Hypothalamus (tissue), 51 donors: Measurements from ENCODE around the gene SPIRE2.
"Not testable (repeated sequence)": the region's sequence is repeated elsewhere in the genome, so short reads cannot be mapped to it uniquely, and the experiment has no call there.

Experiments used
- DNase-seq, 51 donors: peaks; one replicate each; lab custom pipeline; 2025; lab: John Stamatoyannopoulos, UW

Gene SPIRE2

DNA sequence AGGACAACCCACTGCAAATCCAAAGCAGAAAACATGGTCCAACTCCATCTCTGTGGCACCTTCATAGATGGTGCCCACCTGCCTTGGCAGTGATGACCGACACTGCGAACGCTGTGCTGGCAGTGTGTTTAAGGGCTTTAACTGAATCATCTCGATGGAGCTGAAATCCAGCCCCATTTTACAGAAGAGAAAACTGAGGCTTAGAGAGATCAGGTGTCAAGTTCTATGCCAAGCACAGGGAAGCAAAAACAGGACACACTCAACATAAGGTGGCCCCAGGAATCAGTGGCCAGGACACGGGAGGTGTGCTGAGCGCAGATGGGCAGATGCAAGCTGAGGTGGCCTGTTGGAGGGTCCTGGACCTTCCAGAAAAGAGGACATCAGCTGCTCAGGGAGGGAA lies 34.5 kb downstream of the SPIRE2 start:
- no peak for DNase-seq

DNA sequence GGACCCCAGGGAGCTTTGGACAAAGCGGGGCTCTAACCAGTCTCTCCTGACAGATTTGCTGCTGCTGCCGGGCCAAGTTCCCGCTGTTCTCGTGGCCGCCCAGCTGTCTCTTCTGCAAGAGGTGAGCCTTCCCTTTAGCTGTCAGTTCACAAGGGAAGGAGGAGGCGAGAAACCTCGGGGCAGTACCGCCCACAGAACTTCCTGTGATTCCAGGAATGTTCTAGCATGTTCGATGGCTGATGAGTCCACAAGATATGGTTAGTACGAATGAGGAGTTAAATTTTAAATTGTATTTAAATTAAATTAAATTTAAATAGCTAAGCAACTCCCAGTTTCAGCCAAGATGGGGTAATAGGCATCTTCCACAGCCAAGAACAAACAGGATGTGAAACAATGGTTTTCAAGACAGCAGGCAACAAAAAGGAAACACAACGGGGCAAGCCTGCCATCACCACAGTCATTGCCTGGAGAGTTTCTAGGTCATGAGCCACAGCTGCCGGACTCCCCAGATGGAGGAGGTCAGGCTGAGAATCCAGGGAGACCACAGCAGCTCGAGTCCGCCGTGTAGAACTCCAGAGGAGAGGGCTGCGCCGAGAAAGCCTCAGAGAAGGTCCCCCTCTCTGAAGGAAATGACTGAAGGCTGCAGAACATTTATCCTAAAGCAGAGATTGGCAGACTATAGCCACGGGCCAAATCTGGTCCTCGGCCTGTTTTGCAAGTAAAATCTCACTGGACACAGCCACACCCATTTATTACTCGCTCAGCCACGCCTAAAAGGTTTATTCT lies 35.7 kb downstream of the SPIRE2 start:
- peak in 10 of 51 donors; percentile 2 to 36 (median 14) for DNase-seq

DNA sequence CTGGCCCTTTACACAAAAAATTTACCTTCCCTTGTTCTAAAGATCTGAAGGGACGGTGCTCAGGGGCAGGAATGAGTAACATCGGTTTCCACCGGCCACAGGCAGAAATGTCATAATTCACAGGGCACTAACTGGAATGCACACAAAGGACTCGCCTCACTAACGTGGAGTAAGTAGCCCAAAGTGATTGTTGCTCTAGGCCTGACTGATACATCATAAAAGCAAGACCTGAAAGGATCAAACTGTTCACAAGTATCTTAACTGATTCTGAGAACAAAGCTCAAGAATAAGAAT lies 36.2 kb downstream of the SPIRE2 start:
- DNase-seq: no peak

DNA sequence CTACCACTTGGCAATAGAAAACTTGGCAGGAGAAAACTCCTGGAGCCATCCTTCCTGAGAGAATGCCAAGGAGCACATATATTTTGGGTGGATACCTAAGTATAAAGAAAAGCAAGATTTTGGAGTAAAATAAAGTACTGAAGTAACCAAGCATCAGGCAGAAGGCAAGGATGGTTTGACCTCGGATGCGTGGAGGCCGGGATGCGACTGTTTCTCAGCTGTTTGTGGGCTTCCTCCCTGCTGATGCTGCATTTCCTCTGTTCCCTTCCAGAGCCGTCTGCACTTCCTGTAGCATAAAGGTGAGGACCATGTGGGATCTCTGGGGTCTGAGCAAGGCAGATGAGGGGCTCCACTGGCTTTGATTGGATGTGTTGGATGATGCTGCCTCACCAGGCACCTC lies 39.6 kb downstream of the SPIRE2 start:
- no peak for DNase-seq

DNA sequence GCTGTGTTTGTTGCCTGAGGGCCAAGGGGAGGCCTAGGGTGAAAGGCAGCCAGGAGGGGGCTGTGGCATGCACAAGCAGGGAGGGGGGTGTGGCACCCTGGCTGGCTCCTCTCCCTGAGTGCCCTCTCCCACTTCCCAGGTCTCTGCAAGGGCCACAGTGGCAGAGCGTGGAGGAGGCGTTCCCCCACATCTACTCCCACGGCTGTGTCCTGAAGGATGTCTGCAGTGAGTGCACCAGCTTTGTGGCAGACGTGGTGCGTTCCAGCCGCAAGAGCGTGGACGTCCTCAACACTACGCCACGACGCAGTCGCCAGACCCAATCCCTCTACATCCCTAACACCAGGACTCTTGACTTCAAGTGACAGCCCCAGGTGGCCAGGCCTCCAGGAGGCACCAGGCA lies 41.6 kb downstream of the SPIRE2 start:
- no peak for DNase-seq

DNA sequence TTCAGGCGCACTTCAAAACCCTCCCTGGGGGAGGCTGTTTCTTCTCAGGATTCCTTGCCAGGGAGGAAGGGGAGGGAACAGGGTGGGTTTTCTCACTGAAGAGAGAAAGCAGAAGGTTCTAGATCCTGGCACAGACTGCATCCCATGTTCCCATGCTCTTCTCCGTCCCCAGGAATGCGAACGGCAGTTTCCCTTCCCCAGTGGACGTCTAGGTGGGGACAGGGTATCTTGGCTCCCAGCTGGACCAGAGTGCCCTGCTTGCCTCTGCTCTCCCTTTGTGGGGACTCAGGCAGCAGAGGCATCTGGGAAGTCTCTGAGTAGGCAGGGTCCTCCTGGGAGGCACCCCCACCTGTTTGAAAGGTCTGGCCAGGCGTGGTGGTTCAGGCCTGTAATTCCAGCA lies 42.2 kb downstream of the SPIRE2 start:
- no peak for DNase-seq

- DNase-seq: no peak
These were observed 43.6 kb downstream of the SPIRE2 start for GRCh38 chr16:89871895-89872294.

DNA sequence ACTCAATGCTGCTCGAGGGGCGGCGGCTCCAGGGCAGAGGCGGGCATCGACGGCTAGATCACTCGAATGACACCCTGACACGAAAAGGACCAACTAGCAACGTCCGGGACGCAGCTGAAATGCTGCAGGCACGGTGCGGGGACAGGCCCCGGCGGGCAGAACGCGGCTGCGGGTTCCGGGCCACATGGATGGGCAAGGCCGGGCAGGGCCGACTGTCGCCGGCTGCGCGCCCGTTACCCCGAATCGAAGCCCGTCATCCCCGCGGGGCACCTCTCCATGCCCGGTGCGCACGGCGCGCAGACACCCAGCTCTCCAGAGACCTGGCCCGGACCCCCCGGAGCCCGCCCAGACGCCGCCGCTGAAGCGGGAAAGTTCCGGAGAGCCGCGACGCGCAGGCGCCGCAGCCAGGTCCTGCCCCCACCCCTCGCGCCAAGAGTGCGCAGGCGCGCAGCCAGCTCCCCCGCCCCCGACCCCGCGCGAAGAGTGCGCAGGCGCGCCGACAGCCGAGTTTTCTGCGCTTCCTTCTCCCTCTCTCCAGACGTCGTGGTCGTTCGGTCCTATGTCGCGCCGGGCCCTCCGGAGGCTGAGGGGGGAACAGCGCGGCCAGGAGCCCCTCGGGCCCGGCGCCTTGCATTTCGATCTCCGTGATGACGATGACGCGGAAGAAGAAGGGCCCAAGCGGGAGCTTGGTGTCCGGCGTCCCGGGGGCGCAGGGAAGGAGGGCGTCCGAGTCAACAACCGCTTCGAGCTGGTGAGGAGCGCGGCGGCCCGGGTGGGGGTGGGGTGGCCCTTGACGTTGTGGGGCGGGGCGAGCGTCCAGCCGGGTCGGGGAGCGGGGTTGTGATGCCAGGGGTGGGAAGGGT lies 45.1 kb downstream of the SPIRE2 start, which contains the start of gene TCF25:
TSS of gene TCF25 (plus strand) at position 484 of the 863 bp plus-strand sequence. CDS start at position 560, 76 bp downstream.
- peak in 50 of 51 donors; percentile 52 to 91 (median 80) for DNase-seq

- DNase-seq: peak; percentile 76 to 99 (median 95)
These were observed 45.9 kb downstream of the SPIRE2 start for GRCh38 chr16:89873972-89874689.

DNA sequence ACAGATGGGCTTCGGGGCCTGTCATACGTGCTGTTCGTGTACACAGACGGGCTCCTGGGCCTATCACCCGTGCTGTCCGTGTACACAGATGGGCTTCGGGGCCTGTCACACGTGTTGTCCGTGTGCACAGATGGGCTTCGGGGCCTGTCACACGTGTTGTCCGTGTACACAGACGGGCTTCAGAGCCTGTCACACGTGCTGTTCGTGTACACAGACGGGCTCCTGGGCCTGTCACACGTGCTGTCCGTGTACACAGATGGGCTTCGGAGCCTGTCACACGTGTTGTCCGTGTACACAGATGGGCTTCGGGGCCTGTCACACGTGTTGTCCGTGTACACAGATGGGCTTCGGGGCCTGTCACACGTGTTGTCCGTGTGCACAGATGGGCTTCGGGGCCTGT lies 50.8 kb downstream of the SPIRE2 start:
- not testable (repeated sequence) for DNase-seq

GRCh38 chr16:89880477-89881367 lies 52.4 kb downstream of the SPIRE2 start:
- DNase-seq: no peak

GRCh38 chr16:89881368-89881730 lies 53.1 kb downstream of the SPIRE2 start:
- no peak for DNase-seq

GRCh38 chr16:89883346-89884040 lies 55.2 kb downstream of the SPIRE2 start:
- no peak for DNase-seq

DNA sequence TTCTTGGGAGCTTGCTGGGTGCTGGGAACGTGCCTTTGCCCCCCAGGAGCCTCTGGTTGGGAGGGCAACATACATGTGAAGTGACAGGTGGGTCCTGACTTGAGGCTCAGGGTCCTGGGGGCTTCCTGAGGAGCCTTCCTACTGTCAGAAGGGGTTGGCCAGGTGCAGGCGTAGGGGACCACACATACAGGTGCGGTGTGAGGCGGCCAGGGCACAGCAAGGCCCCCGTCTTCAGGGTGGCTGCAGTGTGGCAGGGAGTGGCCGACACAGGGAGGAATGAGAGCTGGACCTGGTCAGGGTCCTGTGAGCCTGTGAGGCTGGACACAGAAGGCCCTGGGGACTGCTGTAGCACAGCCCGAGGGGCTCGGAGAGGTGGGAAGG lies 55.8 kb downstream of the SPIRE2 start:
- no peak for DNase-seq

- DNase-seq: no peak
These were observed 59.0 kb downstream of the SPIRE2 start for GRCh38 chr16:89887243-89887642.

GRCh38 chr16:89890200-89890599 lies 61.9 kb downstream of the SPIRE2 start:
- DNase-seq: no peak

DNA sequence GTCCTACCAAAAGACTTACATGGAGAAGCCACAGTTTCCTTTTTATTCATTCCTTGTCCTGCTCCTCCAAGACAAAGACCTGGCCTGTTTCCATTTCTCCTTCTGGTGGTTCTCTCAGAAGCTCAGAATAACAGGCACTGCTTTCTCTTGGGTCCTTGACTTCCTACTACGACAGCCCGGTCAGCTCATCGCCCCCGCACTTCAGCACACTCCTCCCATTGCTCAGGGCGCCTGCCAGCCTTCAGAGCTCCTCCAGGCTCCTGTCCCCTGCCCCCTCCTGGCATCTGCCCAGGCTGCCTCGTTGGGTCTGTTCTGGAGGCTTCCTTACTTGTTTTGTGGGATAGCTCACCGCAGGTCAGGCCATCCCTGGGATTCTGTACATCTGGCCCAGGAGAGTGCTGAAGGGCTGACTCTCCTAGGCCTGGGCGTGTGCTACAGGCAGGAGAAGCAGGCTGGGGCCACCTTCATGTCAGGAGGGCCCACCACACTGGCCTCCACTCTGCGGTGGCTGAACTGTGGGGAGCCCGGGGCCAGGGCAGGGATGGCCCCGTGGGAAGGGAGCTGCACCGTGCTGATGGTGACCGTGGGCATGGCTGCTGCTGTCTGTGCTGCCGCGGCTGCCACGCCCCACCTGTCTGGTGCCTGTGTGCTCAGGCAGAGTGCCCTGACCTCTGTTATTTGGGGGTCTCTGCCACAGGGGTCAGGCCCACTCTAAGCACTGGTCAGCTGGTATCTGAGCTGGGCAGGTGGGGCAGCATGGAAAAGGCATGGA lies 62.8 kb downstream of the SPIRE2 start:
- no peak for DNase-seq

DNA sequence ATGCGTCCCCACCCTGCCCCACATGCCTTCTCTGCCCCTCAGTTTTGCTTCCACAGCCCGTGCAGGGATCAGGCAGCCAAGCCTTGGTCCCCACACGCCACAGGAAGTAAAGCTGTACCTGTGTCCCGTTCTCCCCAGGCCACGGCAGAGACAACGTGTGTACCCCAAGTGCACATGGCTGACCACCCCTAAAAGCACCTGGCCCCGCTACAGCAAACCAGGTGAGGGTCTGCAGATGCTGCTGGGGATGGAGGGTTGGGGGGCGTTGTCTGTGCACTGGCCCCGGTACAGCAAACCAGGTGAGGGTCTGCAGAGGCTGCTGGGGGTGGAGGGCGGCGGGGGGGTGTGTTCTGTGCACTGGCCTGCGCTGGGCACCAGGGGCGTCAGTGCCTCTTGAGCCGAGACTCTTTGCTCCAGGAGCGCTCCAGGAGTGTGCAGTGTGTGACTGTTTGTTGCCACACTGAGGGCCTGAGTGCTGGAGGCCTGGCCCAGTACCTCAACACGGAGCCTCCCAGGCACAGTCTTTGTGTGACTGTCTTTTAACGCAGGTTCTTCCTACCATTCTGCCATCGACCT lies 63.9 kb downstream of the SPIRE2 start:
- DNase-seq: no peak

GRCh38 chr16:89892635-89893034 lies 64.4 kb downstream of the SPIRE2 start:
- no peak for DNase-seq
